ENCODE results near the gene BCAR1.

- TF ChIP-seq, protein P1, sequence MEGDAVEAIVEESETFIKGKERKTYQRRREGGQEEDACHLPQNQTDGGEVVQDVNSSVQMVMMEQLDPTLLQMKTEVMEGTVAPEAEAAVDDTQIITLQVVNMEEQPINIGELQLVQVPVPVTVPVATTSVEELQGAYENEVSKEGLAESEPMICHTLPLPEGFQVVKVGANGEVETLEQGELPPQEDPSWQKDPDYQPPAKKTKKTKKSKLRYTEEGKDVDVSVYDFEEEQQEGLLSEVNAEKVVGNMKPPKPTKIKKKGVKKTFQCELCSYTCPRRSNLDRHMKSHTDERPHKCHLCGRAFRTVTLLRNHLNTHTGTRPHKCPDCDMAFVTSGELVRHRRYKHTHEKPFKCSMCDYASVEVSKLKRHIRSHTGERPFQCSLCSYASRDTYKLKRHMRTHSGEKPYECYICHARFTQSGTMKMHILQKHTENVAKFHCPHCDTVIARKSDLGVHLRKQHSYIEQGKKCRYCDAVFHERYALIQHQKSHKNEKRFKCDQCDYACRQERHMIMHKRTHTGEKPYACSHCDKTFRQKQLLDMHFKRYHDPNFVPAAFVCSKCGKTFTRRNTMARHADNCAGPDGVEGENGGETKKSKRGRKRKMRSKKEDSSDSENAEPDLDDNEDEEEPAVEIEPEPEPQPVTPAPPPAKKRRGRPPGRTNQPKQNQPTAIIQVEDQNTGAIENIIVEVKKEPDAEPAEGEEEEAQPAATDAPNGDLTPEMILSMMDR (IDR thresholded peaks at IDR 0.05), result peak in 1 of 4 experiments; percentile 8
- no peak for TF ChIP-seq EP300 (IDR thresholded peaks at IDR 0.05)
Observed at GRCh38 chr16:75237398-75238131, 13.9 kb downstream of the BCAR1 start.
